Spinal cord (tissue), 10 donors: Measurements from ENCODE around the gene GLI3. TPM values are rescaled to one million over a fixed set of nuclear protein-coding genes. Genes with fewer than 3 reads are reported as not detected.

Source experiments
- DNase-seq, 6 donors: peaks; one replicate each; pipeline versions ENCODE4 v3.0.0 to v3.0.0-alpha.2; 2013 to 2015; ENCODE audit warnings: low spot score in 6 of 6, low read depth in 4 of 6
- H3K27ac ChIP-seq: one replicate; pipeline ENCODE4 v1.5.1; 2013; ENCODE audit warnings: low read depth, low read length, control low read depth
- H3K27me3 ChIP-seq: one replicate; pipeline ENCODE4 v1.6.1; 2013; ENCODE audit warnings: low read length; ENCODE audit not compliant: control insufficient read depth, insufficient read depth
- H3K36me3 ChIP-seq: one replicate; pipeline ENCODE4 v1.6.1; 2013; ENCODE audit warnings: low read length; ENCODE audit not compliant: control insufficient read depth, insufficient read depth
- H3K4me1 ChIP-seq: one replicate; pipeline ENCODE4 v1.6.1; 2013; ENCODE audit warnings: low read length; ENCODE audit not compliant: control insufficient read depth, insufficient read depth
- H3K4me3 ChIP-seq: one replicate; pipeline ENCODE4 v1.5.1; 2013; ENCODE audit warnings: low read depth, low read length, control low read depth
- H3K9me3 ChIP-seq: one replicate; pipeline ENCODE4 v1.6.1; 2013; ENCODE audit warnings: low read length; ENCODE audit not compliant: control insufficient read depth, insufficient read depth
- WGBS: methylation state at CpG from one replicate; pipeline ENCODE4 v1.1.5; 2013; ENCODE audit warnings: missing lambda C conversion rate; ENCODE audit not compliant: insufficient coverage; 5-methylcytosine and 5-hydroxymethylcytosine counted together
- long read RNA-seq, 4 donors: transcript quantifications; one replicate each; lab custom pipeline, GENCODE V29; 2026
- polyA plus RNA-seq, 2 donors: library from polyadenylated mRNA; unstranded; fragments of 120-200 nt; gene quantifications; one replicate each; pipeline ENCODE4 v1.2.1, GENCODE V29; 2013; ENCODE audit not compliant: insufficient read length in 2 of 2
- total RNA-seq, 2 donors: library from RNA; depleted of rRNA in 1 of 2; stranded (reverse); fragments of 120-200 nt in 1 of 2; fragments of >200 nt in 1 of 2; gene quantifications; one replicate each; pipeline versions ENCODE4 v1.2.3 to v1.2.4, GENCODE V29; 2013 to 2014
- donor health status: healthy.

The GLI3 gene
- 10 to 100 TPM; 11.3 to 11.9 TPM for total RNA-seq
- 1 to 10 TPM; 8.7 to 8.9 TPM for polyA plus RNA-seq
- long read RNA-seq, donor 1 = 0 reads
- long read RNA-seq, donor 2 = 0 reads
- long read RNA-seq, donor 3 = 0 reads
- long read RNA-seq, donor 4, partial matches to known transcripts = 0 of 1 reads
- long read RNA-seq, donor 4, other reads (novel, unspliced or antisense) = 0 of 1 reads

DNA sequence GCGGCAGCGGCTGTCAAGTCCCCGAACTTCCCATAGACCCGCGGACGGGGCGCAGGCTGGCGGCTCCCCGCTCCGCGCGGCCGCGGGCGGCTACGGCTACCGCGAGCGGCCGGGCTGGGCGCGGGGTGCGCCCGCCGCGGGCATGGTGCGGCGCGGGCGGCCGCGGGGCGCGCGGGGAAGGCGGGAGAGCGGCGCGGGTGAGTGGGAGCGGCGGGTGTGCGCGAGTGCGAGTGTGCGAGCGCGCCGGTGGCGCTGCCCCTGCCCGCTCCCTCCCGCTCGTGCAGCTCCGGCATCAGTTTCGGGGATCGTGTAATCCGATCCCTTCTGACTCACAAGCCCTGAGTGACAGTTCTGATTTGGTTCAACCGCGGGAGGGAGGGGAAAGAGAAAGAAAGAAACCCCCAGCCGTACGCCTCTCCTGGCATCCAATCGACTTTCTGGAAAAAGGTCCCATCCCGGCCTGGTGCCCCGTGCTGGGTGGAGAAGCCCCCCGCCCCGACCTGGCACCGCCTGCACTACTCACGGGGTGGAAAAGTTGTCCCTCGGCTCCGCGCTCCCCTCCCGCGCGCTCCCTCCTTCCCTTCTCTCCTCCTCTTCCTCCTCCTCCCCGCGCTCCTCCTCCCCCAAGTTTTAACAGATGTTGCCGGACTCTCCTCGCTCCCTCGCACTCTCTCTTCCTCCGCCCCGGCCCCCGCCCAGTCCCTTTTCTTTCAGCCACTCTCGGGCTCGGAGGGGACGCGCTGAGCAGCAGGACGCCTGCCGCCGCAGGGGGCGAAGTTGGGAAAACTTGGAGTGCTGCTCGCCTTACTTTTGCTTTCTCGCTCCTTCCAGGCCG is at the start of gene GLI3:
TSS of gene GLI3 (minus strand) at position 234 of the 835 bp plus-strand sequence. CDS start 13,956 bp downstream, outside the sequence.
- peak in 5 of 6 donors; percentile 66 to 94 (median 72) for DNase-seq
- Histone ChIP-seq H3K4me3 (peak within 1 kb of the TSS; percentile 81), H3K36me3 (no peaks in the 10 kb centered on the region), H3K27ac (peak within 1 kb of the TSS; percentile 98), H3K4me1 (peaks cover 22% of the 10 kb centered on the region), H3K27me3 (peaks cover 20% of the 10 kb centered on the region), H3K9me3 (no peaks in the 10 kb centered on the region)
- under 1% methylated on average over 90 of the region's 92 CpGs for WGBS

DNA sequence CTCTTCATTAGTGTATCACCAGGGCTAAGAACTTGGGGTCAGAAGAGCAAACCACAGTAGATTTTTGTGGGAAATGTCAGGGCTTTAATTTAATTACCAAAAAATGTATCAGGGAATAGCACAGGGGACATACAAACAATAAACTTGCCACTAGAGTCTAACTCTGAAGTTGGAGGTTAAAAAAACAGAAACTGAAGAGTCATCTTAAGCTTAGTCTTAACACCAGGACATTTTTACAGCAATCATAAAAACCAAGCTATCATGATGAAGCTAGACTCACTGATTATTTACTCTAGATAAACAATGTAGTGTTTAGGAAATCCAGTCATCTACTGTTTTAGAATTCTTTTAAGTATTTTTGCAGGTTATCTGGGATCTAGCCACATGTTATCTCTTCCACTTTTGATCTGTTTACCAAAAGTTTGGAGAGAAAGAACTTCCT is 48.4 kb upstream of the GLI3 start:
- no peak for DNase-seq
- Histone ChIP-seq H3K36me3 (no peaks in the 10 kb centered on the region), H3K27me3 (no peaks in the 10 kb centered on the region), H3K4me3 (no peak overlapping the region), H3K4me1 (no peaks in the 10 kb centered on the region), H3K27ac (no peak overlapping the region), H3K9me3 (no peaks in the 10 kb centered on the region)

DNA sequence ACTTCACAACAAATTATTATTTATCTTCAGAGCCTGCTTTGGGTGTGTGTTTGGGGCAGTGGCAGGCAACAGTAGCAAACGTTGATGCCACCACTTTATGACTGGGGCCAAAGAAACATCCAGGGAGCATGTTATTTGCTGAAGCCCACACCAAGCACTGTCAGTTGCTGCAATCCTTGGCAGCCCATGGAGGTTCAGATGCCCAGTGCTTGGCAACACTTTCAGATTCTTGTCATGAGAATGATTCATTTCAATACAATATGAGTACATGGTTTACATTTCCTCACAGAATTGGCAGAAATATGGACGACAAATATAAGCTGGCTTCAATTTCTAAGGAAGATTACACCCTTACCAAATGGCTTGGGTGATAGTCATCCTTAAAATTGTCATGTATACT is 46.5 kb upstream of the GLI3 start:
- WGBS = no CpG with 5 or more reads among the region's 2 CpGs
- peak in 2 of 6 donors; percentile 14 to 74 for DNase-seq
- H3K9me3 ChIP-seq = no peaks in the 10 kb centered on the region

DNA sequence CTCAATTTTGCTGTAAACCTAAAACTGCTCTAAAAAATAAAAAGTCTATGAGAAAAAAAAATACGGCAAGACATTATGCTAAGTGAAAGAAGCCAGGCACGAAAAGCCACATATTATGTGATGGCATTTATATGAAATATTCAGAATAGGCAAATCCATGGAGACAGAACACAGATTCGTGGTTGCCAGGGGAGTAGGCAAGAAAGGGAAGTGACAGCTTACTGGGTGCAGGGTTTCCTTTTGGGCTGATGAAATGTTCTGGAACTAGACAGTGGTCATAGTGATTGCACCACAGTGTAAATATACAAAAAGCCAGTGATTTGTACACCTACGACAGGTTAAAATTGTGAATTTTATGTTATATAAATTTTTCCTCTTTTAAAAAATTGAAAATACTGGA is 41.3 kb upstream of the GLI3 start:
- no peaks in the 10 kb centered on the region for H3K9me3 ChIP-seq
- DNase-seq = no peak
- 86% methylated on average over 3 of the region's 4 CpGs for WGBS
- H3K4me1 ChIP-seq = no peaks in the 10 kb centered on the region
- H3K4me3 ChIP-seq = no peak overlapping the region
- no peaks in the 10 kb centered on the region for H3K27me3 ChIP-seq
- H3K27ac ChIP-seq = no peak overlapping the region
- no peaks in the 10 kb centered on the region for H3K36me3 ChIP-seq

More for the DNA sequence above, 46.5 kb upstream of the GLI3 start:
- Histone ChIP-seq H3K27me3 (no peaks in the 10 kb centered on the region), H3K36me3 (no peaks in the 10 kb centered on the region), H3K4me1 (no peaks in the 10 kb centered on the region), H3K4me3 (no peak overlapping the region), H3K27ac (no peak overlapping the region)

DNA sequence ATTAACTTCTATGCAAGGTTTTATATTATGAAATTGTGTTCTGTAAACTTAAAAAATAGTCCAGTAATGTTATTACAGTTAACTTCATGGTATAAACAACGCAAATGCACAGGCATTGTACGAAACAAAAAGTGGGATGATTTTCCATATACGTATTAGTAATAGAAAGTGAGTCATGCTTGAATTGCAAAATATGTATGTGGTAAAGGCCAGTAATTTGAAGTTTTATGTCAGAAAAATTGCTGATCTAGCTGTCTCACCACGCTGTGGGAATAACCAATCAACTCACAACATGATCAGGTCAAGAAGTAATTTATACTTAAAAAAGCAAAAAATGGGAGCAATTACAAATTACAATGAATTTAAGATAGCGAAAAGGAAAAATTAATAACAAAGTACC is 37.0 kb upstream of the GLI3 start:
- DNase-seq = no peak
- 100% methylated on average over 2 of the region's 5 CpGs for WGBS
- no peak overlapping the region for H3K27ac ChIP-seq
- no peak overlapping the region for H3K4me3 ChIP-seq
- no peaks in the 10 kb centered on the region for H3K27me3 ChIP-seq
- H3K9me3 ChIP-seq = no peaks in the 10 kb centered on the region
- no peaks in the 10 kb centered on the region for H3K36me3 ChIP-seq
- no peaks in the 10 kb centered on the region for H3K4me1 ChIP-seq

DNA sequence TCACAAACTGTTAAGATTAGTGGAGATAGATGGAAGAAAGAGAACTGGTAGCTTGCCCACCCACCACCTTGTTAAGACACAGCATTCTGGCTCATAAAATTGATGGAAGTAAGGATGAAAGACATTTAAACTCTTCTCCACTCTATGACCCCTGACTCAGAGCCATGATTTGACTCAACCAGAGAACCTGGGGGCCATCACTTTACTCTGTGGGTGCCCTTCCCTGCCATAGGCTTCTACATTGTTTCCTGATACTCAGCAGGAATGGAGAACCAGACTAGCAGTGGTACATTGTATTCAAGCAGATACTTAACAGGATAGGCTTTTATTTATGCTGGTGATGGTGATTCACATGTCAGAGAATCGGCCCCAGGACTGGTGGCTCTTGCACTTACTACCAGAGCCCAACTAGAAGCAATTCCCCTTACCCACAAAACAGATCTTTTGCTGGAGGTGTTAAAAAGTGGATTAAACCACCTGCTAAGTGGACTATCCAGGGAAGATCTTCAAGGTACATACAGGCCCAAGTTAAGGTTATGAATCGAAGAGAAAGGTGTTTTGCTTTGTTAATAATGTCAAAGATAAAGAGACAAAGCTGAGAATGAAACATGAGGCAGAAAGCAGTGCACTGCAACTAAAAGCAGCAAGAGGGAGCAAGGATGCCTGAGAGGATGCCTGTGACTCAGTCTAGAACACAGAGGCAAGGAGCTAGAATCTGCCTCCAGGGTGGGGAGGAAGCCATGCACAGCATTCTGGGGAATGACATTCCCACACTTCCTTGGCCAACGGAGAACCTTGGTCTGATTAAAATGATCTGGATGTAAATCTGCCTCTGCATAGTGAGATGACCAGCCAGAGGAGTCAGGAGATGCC is 36.0 kb upstream of the GLI3 start:
- WGBS = 69% methylated on average over 2 of the region's 3 CpGs
- DNase-seq = no peak
- H3K27me3 ChIP-seq = no peaks in the 10 kb centered on the region
- H3K4me1 ChIP-seq = no peaks in the 10 kb centered on the region
- no peak overlapping the region for H3K27ac ChIP-seq
- no peaks in the 10 kb centered on the region for H3K9me3 ChIP-seq
- no peaks in the 10 kb centered on the region for H3K36me3 ChIP-seq
- H3K4me3 ChIP-seq = no peak overlapping the region

DNA sequence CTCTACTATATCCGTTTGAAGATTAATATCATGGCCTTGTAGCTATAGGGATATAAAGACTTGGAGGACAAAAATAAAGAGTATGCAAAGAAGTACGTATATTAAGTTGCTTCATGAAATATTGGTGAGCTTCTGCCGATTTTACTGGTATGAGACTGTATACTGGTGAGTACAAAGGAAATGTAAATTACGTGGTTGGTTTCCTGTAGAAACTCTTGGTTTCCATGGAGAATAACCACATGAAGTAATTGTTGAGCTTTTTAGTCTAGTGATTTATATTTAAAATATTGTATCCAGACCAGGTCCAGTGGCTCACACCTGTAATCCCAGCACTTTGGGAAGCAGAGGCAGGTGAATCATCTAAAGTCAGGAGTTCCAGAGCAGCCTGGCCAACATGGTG is 32.2 kb upstream of the GLI3 start:
- Histone ChIP-seq H3K4me3 (no peak overlapping the region), H3K27me3 (no peaks in the 10 kb centered on the region), H3K27ac (no peak overlapping the region), H3K36me3 (no peaks in the 10 kb centered on the region), H3K4me1 (no peaks in the 10 kb centered on the region), H3K9me3 (no peaks in the 10 kb centered on the region)
- DNase-seq = no peak
- 69% methylated on average over 2 of the region's 4 CpGs for WGBS

DNA sequence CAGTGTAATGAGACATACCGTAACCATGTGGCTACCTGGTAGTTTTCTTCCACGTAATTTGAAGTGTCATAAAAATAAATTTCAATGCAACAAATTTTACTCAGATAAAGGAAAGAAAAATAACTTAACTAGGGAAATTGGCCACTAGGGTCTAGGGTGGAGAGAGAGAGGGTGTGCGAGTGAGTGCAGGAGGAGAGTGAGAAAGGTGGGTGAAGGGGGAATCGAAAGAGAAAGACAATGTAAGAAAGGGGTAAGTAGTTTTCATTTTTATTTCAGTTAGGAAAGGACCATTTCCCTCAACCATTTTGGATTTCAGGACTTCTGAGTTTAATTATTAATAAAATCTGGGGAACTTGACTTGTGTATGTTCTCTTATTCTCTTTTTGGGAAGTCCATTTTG is 27.7 kb upstream of the GLI3 start:
- no peaks in the 10 kb centered on the region for H3K36me3 ChIP-seq
- no peak overlapping the region for H3K27ac ChIP-seq
- H3K4me3 ChIP-seq = no peak overlapping the region
- no peaks in the 10 kb centered on the region for H3K27me3 ChIP-seq
- no peaks in the 10 kb centered on the region for H3K4me1 ChIP-seq
- 100% methylated on average over 1 of the region's 4 CpGs for WGBS
- H3K9me3 ChIP-seq = no peaks in the 10 kb centered on the region
- DNase-seq = no peak

DNA sequence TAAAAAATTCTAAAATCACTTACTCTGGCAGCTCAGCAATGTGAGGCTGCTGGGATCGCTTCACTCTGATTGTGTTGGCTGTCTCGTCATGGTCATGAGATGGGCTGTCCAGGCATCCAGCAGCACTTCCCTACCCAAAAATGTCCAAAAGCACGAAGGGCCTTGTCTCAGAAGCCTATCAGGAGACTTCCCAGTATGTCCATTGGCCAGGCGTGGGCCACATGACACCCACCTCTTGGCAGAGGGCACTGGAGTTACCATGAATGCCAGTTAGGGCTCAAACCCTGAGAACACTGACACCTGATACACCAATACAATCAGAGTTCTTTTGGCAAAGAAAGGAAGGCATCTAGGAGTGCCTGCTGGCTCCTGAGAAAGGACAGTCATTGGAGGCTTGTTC is 27.0 kb upstream of the GLI3 start:
- no peaks in the 10 kb centered on the region for H3K4me1 ChIP-seq
- no peaks in the 10 kb centered on the region for H3K36me3 ChIP-seq
- H3K4me3 ChIP-seq = no peak overlapping the region
- no peaks in the 10 kb centered on the region for H3K9me3 ChIP-seq
- H3K27me3 ChIP-seq = no peaks in the 10 kb centered on the region
- 91% methylated on average over 4 of the region's 4 CpGs for WGBS
- DNase-seq = no peak
- H3K27ac ChIP-seq = no peak overlapping the region
